ENCODE data around the gene ATP5MC2.

DNA sequence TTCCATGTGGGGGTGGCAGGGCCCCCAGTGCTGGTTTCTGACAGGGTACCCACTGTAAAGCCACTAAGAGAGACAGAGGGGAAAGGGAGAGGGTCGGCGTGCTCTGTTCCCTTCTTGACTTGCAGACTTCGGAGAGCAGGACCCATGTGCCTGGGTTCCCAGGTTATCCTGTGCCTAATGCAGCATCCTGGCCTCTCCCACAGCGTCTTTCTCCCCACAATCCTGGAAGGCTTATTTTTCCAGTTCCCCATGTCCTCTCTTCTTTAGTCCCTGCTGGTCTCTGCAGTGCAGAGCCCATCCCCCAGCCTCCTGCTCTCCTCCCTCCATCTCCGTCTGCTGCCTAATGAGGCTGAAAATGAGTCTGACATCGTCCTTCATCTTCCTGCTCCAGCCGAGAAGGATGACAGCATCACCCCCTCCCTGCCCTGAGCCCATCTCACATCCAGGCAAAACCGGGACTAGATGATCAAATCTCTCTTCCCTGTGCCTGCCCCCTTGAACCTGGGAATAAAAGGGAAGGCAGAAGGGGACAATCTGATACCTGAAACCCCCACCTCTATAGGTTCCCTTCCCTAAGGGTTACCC lies 36.3 kb upstream of the ATP5MC2 start:
- TF ChIP-seq POLR2A (IDR thresholded peaks at IDR 0.05; ENCODE audit: borderline replicate concordance, extremely low read depth, insufficient read depth, insufficient read length) (no peak), ZFX (IDR thresholded peaks at IDR 0.05) (no peak), EZH2 (IDR thresholded peaks at IDR 0.05) (no peak), YY1 (IDR thresholded peaks at IDR 0.05; ENCODE audit: extremely low read depth, insufficient replicate concordance, low read depth, low read length) (no peak), EZH2phosphoT487 (IDR thresholded peaks at IDR 0.05; ENCODE audit: borderline replicate concordance) (no peak), ZNF274 (IDR thresholded peaks at IDR 0.05; ENCODE audit: low read depth, low read length) (no peak), SRF (IDR thresholded peaks at IDR 0.05; ENCODE audit: low read depth) (no peak), TCF7L2 (IDR thresholded peaks at IDR 0.05; ENCODE audit: borderline replicate concordance, extremely low read depth, insufficient read depth, insufficient read length) (no peak), RAD21 (IDR thresholded peaks at IDR 0.05; ENCODE audit: low read depth) (no peak), EGR1 (IDR thresholded peaks at IDR 0.05; ENCODE audit: low read depth) (no peak)
- TF ChIP-seq, protein P1, sequence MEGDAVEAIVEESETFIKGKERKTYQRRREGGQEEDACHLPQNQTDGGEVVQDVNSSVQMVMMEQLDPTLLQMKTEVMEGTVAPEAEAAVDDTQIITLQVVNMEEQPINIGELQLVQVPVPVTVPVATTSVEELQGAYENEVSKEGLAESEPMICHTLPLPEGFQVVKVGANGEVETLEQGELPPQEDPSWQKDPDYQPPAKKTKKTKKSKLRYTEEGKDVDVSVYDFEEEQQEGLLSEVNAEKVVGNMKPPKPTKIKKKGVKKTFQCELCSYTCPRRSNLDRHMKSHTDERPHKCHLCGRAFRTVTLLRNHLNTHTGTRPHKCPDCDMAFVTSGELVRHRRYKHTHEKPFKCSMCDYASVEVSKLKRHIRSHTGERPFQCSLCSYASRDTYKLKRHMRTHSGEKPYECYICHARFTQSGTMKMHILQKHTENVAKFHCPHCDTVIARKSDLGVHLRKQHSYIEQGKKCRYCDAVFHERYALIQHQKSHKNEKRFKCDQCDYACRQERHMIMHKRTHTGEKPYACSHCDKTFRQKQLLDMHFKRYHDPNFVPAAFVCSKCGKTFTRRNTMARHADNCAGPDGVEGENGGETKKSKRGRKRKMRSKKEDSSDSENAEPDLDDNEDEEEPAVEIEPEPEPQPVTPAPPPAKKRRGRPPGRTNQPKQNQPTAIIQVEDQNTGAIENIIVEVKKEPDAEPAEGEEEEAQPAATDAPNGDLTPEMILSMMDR (IDR thresholded peaks at IDR 0.05 in 2 of 3, conservative IDR thresholded peaks at IDR 0.05 in 1 of 3; ENCODE audit: borderline replicate concordance in 1 of 3, insufficient read depth in 1 of 3, low read depth in 2 of 3, low read length in 2 of 3) = no peak
- TF ChIP-seq, protein P2, sequence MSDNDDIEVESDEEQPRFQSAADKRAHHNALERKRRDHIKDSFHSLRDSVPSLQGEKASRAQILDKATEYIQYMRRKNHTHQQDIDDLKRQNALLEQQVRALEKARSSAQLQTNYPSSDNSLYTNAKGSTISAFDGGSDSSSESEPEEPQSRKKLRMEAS (IDR thresholded peaks at IDR 0.05) = no peak
- TF ChIP-seq, protein P3, sequence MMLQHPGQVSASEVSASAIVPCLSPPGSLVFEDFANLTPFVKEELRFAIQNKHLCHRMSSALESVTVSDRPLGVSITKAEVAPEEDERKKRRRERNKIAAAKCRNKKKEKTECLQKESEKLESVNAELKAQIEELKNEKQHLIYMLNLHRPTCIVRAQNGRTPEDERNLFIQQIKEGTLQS (IDR thresholded peaks at IDR 0.05) = no peak

All from HCT116 (cell line).